K562 (cell line): Measurements from ENCODE around the gene SPHK2. TPM values are rescaled to one million over a fixed set of nuclear protein-coding genes. Genes with fewer than 3 reads are reported as not detected.

Experiments
- AFF1 ChIP-seq, 2 experiments: fragments of 450-650 bp; IDR thresholded peaks; 2 replicates each; pipeline ENCODE4 v1.6.1; 2018; ENCODE audit warnings: mild to moderate bottlenecking in 2 of 2, low read depth in 1 of 2; ENCODE audit not compliant: partially characterized antibody in 2 of 2
- ARNT ChIP-seq, 2 experiments: fragments of 450-650 bp; IDR thresholded peaks; 2 replicates each; pipeline ENCODE4 v1.6.1; 2016; ENCODE audit warnings: mild to moderate bottlenecking in 1 of 2
- CTCFL ChIP-seq: IDR thresholded peaks from 2 replicates; pipeline ENCODE4 v1.6.1; 2011; ENCODE audit warnings: borderline replicate concordance, low read depth, mild to moderate bottlenecking, moderate library complexity, low read length; ENCODE audit not compliant: insufficient read depth, poor library complexity, severe bottlenecking
- ELK1 ChIP-seq: sonication (generic); formaldehyde crosslinking; IDR thresholded peaks from 2 replicates; pipeline ENCODE4 v1.8.1; 2022; ENCODE audit warnings: missing genetic modification reagents
- FOXJ3 ChIP-seq: sonication (generic); formaldehyde crosslinking; IDR thresholded peaks from 2 replicates; pipeline ENCODE4 v1.4.0; 2020; ENCODE audit warnings: mild to moderate bottlenecking, missing genetic modification reagents
- GTF2B ChIP-seq: IDR thresholded peaks from 2 replicates; pipeline ENCODE4 v1.6.1; 2011; ENCODE audit not compliant: insufficient read length; ENCODE audit errors: extremely low read depth
- KDM5B ChIP-seq: fragments of 200-600 bp; sonication (generic); IDR thresholded peaks from 2 replicates; pipeline ENCODE4 v1.6.1; 2012; ENCODE audit warnings: low read depth, mild to moderate bottlenecking, moderate library complexity, low read length, control low read depth, inconsistent platforms; ENCODE audit not compliant: insufficient replicate concordance
- LARP7 ChIP-seq: fragments of 450-650 bp; IDR thresholded peaks from 2 replicates; pipeline ENCODE4 v1.6.1; 2016
- MEF2A ChIP-seq: IDR thresholded peaks from 2 replicates; pipeline ENCODE4 v1.6.1; 2011; ENCODE audit warnings: low read depth, mild to moderate bottlenecking, low read length, moderate library complexity; ENCODE audit not compliant: control insufficient read depth
- MTA3 ChIP-seq: fragments of 450-650 bp; formaldehyde crosslinking; IDR thresholded peaks from 2 replicates; pipeline ENCODE4 v1.6.1; 2017; ENCODE audit warnings: mild to moderate bottlenecking, borderline replicate concordance
- PHF21A ChIP-seq: fragments of 450-650 bp; IDR thresholded peaks from 2 replicates; pipeline ENCODE4 v1.6.1; 2017; ENCODE audit warnings: low read depth, borderline replicate concordance
- PREB ChIP-seq: sonication (generic); formaldehyde crosslinking; IDR thresholded peaks from 2 replicates; pipeline ENCODE4 v1.8.1; 2023; ENCODE audit warnings: mild to moderate bottlenecking, missing genetic modification reagents
- ZBTB8A ChIP-seq: fragments of 450-650 bp; IDR thresholded peaks from 2 replicates; pipeline ENCODE4 v1.6.1; 2018; ENCODE audit warnings: mild to moderate bottlenecking, moderate library complexity; ENCODE audit not compliant: partially characterized antibody
- ZNF143 ChIP-seq: sonication (generic); formaldehyde crosslinking; IDR thresholded peaks from 2 replicates; pipeline ENCODE4 v1.9.0; 2022; ENCODE audit warnings: mild to moderate bottlenecking, missing genetic modification reagents
- ZNF277 ChIP-seq: fragments of 250-450 bp; sonication (Bioruptor Pico); IDR thresholded peaks from 2 replicates; pipeline ENCODE4 v1.8.0; 2022; ENCODE audit warnings: inconsistent platforms, mild to moderate bottlenecking, moderate library complexity, borderline replicate concordance
- ZNF282 ChIP-seq: sonication (generic); formaldehyde crosslinking; IDR thresholded peaks from 2 replicates; pipeline ENCODE4 v1.8.1; 2023; ENCODE audit warnings: missing genetic modification reagents
- ZNF79 ChIP-seq: fragments of 250-450 bp; sonication (Bioruptor Pico); IDR thresholded peaks from 2 replicates; pipeline ENCODE4 v1.4.0; 2020; ENCODE audit warnings: low read depth, mild to moderate bottlenecking, moderate library complexity
- polyA plus RNA-seq, 8 experiments: library from polyadenylated mRNA; depleted of rRNA in 4 of 8; stranded (reverse) in 5 of 8; unstranded in 3 of 8; fragments of >200 nt; fragmentation: Nextera tagmentation in 2 of 8; fragmentation: Illumina TruSeq in 1 of 8; extraction: Ambion mirVana in 2 of 8; extraction: Trizol in 1 of 8; gene quantifications; 2 replicates each; pipeline versions ENCODE4 v1.2.1 to v1.2.3, GENCODE V29; 2011 to 2014; ENCODE audit warnings: inconsistent platforms in 1 of 8, missing spikeins in 1 of 8
- total RNA-seq, 7 experiments: library from RNA; depleted of rRNA in 6 of 7; stranded (reverse); fragments of >200 nt in 6 of 7; fragmentation: Illumina TruSeq in 2 of 7; extraction: Trizol in 2 of 7; gene quantifications; 2 replicates each; pipeline versions ENCODE4 v1.2.1 to v1.2.3, GENCODE V29; 2011 to 2021; ENCODE audit warnings: low replicate concordance in 1 of 7

SPHK2 gene
- total and polyA plus RNA-seq, 9 of the 15 experiments (the other 6 are each of a cell fraction or from before 2014, with no cell fraction given) = 0.10 to 15.2 (median 2.9) TPM

- TF ChIP-seq GTF2B (no peak), AFF1 (IDR thresholded peaks at IDR 0.05; ENCODE audit: low read depth in 1 of 2, partially characterized antibody in 2 of 2) (no peak), ZNF277 (CRISPR knock-in tag) (no peak), ARNT (IDR thresholded peaks at IDR 0.05) (no peak), MTA3 (no peak), ELK1 (CRISPR knock-in tag) (no peak), LARP7 (no peak), KDM5B (no peak), ZNF79 (CRISPR knock-in tag) (no peak), ZBTB8A (no peak), PHF21A (no peak), CTCFL (peak; percentile 70), PREB (CRISPR knock-in tag) (no peak), ZNF282 (CRISPR knock-in tag) (no peak), MEF2A (no peak), FOXJ3 (no peak), ZNF143 (CRISPR knock-in tag) (0 out of 2 replicates have a peak, but pooled peaks have one; percentile 26)
Observed at GRCh38 chr19:48636859-48637448, 17.6 kb downstream of the SPHK2 start, which contains the start of gene DBP (continued).
